ENCODE results near the gene NOSIP.
"Not testable (repeated sequence)": the region's sequence is repeated elsewhere in the genome, so short reads cannot be mapped to it uniquely, and the experiment has no call there.

NOSIP gene, protein sequence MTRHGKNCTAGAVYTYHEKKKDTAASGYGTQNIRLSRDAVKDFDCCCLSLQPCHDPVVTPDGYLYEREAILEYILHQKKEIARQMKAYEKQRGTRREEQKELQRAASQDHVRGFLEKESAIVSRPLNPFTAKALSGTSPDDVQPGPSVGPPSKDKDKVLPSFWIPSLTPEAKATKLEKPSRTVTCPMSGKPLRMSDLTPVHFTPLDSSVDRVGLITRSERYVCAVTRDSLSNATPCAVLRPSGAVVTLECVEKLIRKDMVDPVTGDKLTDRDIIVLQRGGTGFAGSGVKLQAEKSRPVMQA

DNA sequence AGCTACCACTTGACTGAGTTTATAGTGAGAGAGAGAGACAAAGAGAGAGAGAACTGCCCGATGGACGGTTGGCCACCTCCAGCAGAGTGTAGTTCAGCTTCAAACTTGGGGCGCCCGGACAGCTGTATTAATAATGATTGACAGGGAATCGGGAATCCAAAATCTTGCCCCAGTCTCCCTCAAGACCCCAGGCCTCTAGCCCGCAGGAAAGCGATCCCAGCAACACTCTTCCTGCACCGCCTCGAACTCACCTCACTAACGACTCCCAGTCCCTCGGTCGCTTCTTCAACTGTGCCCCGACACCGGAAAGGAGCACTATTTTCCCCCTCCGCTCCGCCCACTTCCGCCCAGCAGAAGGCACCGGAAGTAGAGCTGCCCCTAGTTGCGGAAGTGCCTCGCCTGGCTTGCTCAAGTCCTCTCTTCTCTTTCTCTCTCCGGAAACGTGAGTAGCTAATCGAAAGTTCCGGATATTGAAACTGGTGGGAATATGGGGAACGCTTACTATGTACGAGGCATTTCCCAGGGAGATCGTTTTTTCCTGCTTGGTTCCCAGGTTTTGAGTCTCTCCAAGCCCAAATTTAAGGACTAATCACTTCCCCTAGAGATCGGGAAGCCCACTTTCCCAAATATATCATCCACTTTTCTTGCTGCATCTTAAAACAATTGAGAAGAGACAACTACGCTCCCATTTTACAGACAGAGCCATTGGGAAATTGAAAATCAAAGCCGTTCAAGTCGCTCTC is at the start of gene NOSIP:
Gene NOSIP (minus strand): TSS at position 293 of the 743 bp plus-strand sequence. CDS start 19,865 bp downstream, outside the sequence.
- in situ Hi-C loops (cut with HindIII; ENCODE audit: low sequenced_read_pairs), result no loop called here

DNA sequence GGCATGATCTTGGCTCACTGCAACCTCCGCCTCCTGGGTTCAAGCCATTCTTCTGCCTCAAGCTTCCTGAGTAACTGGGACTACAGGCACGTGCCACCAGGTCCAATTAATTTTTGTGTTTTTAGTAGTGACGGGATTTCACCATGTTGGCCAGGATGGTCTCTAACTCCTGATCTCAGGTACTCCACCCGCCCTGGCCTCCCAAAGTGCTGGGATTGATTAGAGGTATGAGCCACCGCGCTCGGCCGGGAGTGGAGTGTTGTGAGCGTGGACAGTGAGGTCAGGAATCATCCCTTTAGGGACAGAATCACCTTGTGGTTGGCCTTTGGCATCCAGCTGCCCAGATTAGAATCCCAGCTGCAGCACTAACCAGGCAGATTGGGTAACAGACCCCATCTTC is 49.3 kb upstream of the NOSIP start:
- in situ Hi-C loops (cut with HindIII; ENCODE audit: low sequenced_read_pairs), result no loop called here

DNA sequence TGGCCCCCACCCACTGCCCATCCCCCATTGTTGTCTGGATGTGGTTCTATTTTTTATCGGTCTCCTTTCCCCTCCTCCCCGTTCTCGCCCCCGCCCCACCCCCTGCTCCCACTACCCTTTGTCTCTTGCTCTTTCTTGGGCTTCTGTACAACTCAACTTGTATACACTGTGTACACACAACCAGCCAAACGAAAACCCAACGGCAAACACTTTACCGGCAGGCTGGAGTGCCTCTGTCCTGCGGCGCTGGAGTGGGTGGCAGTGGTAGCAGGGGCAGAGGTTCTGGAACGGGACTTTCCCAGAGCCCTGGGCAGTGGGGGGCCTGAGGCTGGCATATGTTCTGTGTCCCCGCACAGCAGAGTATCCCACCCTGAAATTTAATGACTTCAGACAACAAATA is 45.9 kb upstream of the NOSIP start:
- in situ Hi-C loops (cut with HindIII; ENCODE audit: low sequenced_read_pairs), result no loop called here

GRCh38 chr19:49624967-49625910 is 44.9 kb upstream of the NOSIP start:
- in situ Hi-C loops (cut with HindIII; ENCODE audit: low sequenced_read_pairs), result no loop called here

- in situ Hi-C loops (cut with HindIII; ENCODE audit: low sequenced_read_pairs), result not testable (repeated sequence)
Observed at GRCh38 chr19:49617860-49618259, 37.5 kb upstream of the NOSIP start.

GRCh38 chr19:49616945-49617344 is 36.6 kb upstream of the NOSIP start:
- in situ Hi-C loops (cut with HindIII; ENCODE audit: low sequenced_read_pairs), result no loop called here

DNA sequence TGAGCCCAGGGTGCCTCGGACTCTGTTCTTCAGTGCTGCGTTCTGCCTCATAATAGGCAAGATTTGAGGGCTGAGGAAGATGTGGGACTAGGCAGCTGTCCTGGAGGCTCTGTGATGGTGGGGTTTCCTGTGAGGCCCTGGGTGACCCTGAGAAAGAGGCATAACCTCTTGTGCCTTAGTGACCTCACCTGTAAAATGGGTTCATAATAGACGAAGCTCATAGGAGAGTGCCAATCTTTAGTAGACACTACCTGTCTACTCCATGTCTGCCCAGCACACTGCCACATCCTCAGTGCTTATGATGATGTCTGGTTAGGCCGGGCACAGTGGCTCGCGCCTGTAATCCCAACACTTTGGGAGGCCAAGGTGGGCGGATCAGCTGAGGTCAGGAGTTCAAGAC is 36.2 kb upstream of the NOSIP start:
- in situ Hi-C loops (cut with HindIII; ENCODE audit: low sequenced_read_pairs), result no loop called here

DNA sequence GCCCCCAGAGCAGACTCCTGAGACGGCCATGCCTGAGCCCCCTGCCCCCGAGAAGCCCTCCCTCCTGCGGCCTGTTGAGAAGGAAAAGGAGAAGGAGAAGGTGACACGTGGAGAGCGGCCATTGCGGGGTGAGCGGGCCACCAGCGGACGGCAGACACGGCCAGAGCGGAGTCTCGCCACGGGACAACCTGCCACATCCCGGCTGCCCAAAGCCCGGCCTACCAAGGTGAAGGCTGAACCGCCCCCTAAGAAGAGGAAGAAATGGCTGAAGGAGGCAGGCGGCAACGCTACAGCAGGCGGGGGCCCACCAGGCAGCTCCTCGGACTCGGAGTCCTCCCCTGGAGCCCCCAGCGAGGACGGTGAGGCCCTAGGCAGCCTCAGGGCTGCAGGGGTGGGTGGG is 35.5 kb upstream of the NOSIP start:
- in situ Hi-C loops (cut with HindIII; ENCODE audit: low sequenced_read_pairs), result no loop called here

DNA sequence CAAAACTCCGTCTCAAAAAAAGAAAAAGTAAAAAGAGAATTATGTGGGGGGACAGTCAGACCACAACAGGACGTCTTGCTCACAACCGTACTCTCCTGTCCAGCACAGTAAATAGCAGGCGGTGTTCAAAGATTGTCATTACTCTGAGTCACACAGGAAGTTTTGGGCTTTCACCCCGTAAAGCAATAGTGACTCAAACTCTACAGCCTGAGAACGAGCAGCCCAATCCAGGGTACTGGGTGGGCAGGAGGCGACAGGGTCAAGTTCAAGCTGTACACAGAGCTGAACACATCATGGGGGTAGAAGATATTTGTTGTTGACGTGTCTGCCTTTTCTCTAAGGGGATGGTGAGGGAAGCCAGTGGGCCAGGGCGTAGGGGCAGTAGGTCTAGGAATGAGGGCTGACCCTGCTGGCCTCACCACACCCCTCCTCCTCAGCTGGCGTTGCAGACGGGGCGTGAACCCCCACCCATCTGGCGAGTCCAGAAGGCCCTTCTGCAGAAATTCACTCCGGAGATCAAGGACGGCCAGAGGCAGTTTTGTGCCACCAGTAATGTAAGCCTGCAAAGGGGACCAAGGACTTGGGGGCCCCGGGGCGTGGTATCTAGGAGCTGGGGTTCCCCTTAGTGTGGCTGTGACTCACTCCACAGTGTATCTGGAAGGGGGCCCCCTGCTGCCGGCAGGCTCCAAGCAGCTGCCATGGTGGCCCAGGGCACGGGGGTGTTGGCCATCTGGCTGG is 33.9 kb upstream of the NOSIP start:
- in situ Hi-C loops (cut with HindIII; ENCODE audit: low sequenced_read_pairs), result no loop called here

GRCh38 chr19:49613374-49613773 is 33.0 kb upstream of the NOSIP start:
- in situ Hi-C loops (cut with HindIII; ENCODE audit: low sequenced_read_pairs), result no loop called here

DNA sequence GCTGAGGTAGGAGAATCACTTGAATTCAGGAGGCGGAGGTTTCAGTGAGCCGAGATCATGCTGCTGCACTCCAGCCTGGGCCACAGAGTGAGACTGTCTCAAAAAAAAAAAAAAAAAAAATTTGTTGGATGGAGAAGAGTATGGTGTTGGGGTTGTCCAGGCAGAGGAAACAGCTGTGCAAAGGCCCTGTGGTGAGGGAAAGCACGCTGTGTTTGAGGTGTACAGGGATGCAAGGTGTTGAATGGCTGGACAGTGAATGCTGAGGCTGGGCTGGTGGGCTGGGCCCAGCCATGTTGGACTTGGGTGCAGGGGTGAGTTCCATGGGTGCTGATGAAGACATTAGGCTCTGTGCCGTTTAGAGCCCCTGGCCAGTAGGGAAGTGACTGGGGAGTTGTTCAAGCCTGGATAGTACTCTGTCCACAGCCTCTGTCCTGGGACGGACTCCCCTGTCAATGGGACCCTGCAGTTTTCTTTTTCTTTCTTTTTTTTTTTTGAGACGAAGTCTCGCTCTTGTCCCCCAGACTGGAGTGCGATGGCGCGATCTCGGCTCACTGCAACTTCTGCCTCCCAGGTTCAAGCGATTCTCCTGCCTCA is 29.2 kb upstream of the NOSIP start:
- in situ Hi-C loops (cut with HindIII; ENCODE audit: low sequenced_read_pairs), result no loop called here

- in situ Hi-C loops (cut with HindIII; ENCODE audit: low sequenced_read_pairs), result no loop called here
Observed at GRCh38 chr19:49605605-49606004, 25.2 kb upstream of the NOSIP start.

DNA sequence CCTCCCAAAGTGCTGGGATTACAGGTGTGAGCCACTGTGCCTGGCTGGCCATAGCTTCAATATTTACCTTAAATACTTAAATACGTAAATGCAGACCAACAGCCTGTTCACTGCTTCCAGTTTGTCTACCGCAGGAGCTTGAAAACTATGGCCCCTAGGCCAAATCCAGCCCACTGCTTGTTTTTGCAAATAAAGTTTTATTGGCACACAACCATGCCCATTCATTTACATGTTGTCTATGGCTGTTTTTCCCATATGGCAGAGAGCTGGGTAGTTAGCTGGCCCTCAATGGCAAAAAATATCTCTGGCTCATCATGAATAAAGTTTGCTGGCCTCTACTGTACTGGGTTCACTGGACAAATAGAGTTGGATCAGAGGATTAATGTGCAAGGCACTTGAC is 22.4 kb upstream of the NOSIP start:
- in situ Hi-C loops (cut with HindIII; ENCODE audit: low sequenced_read_pairs), result no loop called here

- in situ Hi-C loops (cut with HindIII; ENCODE audit: low sequenced_read_pairs), result no loop called here
Observed at GRCh38 chr19:49601482-49602038, 21.2 kb upstream of the NOSIP start.

GRCh38 chr19:49599378-49600295 is 19.3 kb upstream of the NOSIP start:
- in situ Hi-C loops (cut with HindIII; ENCODE audit: low sequenced_read_pairs), result no loop called here

DNA sequence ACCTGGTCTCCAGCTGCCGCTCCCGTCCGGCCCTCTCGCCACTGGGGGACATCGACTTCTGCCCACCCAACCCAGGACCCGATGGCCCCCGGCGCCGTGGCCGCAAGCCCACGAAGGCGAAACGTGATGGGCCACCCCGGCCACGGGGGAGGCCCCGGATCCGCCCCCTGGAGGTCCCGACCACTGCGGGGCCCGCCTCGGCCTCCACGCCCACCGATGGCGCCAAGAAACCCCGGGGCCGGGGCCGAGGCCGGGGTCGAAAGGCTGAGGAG is 17.3 kb upstream of the NOSIP start:
- in situ Hi-C loops (cut with HindIII; ENCODE audit: low sequenced_read_pairs), result no loop called here

DNA sequence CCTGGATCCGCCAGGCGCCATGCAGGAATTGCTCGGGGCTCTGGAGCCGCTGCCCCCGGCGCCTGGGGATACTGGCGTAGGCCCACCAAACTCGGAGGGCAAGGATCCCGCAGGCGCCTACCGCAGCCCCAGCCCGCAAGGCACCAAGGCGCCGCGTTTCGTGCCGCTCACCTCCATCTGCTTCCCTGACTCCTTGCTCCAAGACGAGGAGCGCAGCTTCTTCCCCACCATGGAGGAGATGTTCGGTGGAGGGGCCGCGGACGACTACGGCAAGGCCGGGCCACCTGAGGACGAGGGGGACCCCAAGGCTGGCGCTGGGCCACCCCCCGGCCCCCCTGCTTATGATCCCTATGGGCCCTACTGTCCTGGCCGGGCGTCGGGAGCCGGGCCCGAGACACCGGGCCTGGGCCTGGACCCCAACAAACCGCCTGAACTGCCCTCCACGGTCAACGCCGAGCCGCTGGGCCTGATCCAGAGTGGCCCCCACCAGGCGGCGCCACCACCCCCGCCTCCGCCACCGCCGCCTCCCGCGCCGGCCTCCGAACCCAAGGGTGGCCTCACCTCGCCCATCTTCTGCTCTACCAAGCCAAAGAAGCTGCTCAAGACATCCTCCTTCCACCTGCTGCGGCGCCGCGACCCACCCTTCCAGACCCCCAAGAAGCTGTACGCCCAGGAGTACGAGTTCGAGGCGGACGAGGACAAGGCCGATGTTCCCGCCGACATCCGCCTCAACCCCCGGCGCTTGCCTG is 16.8 kb upstream of the NOSIP start:
- in situ Hi-C loops (cut with HindIII; ENCODE audit: low sequenced_read_pairs), result no loop called here

GRCh38 chr19:49596407-49596806 is 16.1 kb upstream of the NOSIP start:
- in situ Hi-C loops (cut with HindIII; ENCODE audit: low sequenced_read_pairs), result no loop called here
